IPS-15b (cell line): ENCODE results near the gene WDR49.

Experiments
- H3K27me3 ChIP-seq: one replicate; pipeline ENCODE4 v1.6.1; 2013; ENCODE audit warnings: low read length; ENCODE audit not compliant: control insufficient read depth, insufficient read depth
- H3K36me3 ChIP-seq: one replicate; pipeline ENCODE4 v1.6.1; 2013; ENCODE audit warnings: low read length; ENCODE audit not compliant: control insufficient read depth, insufficient read depth
- H3K4me1 ChIP-seq: one replicate; pipeline ENCODE4 v1.6.1; 2013; ENCODE audit warnings: mild to moderate bottlenecking, low read length; ENCODE audit not compliant: control insufficient read depth, insufficient read depth
- H3K4me3 ChIP-seq: one replicate; pipeline ENCODE4 v1.5.1; 2013; ENCODE audit warnings: low read depth, low read length
- H3K9ac ChIP-seq: one replicate; pipeline ENCODE4 v1.6.1; 2013; ENCODE audit warnings: low read depth, mild to moderate bottlenecking, low read length
- H3K9me3 ChIP-seq: one replicate; pipeline ENCODE4 v1.6.1; 2013; ENCODE audit warnings: mild to moderate bottlenecking, low read length; ENCODE audit not compliant: control insufficient read depth, insufficient read depth

WDR49 gene

DNA sequence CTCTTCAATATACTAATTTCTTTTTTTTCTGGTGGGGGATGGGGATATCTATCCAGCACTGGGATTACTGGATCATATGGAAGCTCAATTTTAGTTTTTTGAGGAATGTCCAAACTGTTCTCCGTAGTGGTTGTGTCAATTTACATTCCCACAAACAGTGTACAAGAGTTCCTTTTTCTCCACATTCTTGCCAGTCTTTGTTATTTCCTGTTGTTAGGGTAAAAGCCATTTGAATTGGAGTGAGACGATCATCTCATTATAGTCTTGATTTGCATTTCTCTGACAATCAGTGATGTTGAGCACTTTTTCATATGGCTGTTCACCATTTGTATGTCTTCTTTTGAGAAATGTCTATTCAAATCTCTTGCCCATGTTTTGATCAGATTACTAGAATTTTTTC lies 12.8 kb upstream of the WDR49 start:
- Histone ChIP-seq H3K4me3 (no peak overlapping the region), H3K9me3 (no peaks in the 10 kb centered on the region), H3K4me1 (no peaks in the 10 kb centered on the region), H3K27me3 (no peaks in the 10 kb centered on the region), H3K9ac (no peak overlapping the region), H3K36me3 (no peaks in the 10 kb centered on the region)

DNA sequence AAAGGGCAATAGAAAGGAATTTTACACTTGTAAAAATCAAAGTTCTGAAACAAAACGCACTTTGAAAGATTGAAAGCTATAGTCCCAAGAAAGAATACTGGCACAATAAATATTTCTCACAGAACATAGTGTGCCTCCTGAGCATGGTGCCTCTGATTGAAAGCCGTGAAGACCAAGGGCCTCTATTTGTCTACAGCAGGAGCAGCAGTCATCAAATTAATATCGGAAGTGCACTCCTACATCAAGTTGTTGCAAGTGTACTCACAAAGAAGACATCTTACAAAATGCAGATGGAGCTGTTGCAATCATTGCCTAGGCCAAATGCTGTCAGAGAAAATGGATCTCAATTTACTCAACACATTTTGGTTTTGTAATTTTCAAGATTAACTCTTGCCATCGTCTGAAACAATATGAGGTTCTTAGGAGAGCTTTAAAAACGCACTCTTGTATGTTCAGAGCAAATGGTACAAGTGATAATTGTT lies 9.2 kb upstream of the WDR49 start:
- Histone ChIP-seq H3K9ac (no peak overlapping the region), H3K36me3 (no peaks in the 10 kb centered on the region), H3K27me3 (no peaks in the 10 kb centered on the region), H3K4me3 (no peak overlapping the region), H3K9me3 (no peaks in the 10 kb centered on the region), H3K4me1 (peaks cover 1% of the 10 kb centered on the region)

DNA sequence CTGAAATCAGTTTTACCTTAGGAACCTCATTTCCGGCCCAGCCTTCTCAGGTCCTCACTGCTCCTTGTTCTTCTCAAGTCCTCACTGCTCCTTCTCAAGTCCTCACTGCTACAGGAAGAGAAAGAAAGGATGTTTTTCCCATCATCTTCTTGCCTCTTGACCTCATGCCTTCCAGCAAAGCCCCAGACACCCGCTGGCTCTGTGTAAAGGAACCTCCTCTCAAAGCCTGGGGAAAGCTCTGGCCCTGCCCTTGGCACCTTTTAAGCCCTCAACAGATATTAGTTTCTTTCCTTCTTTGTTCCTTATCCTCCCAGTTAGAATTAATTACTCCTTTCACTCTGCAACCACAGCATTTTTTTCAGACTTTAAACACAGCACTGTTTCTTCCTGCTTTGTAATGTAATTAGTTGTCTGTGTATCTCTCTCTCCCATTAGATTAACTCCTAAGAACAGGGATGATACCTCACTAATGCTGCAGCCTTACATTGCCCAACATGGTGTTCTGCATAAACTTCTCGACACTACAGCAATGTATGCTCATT lies 4.0 kb upstream of the WDR49 start:
- H3K9ac ChIP-seq, result no peak overlapping the region
- peaks cover 17% of the 10 kb centered on the region for H3K4me1 ChIP-seq
- H3K27me3 ChIP-seq, result no peaks in the 10 kb centered on the region
- no peak overlapping the region for H3K4me3 ChIP-seq
- no peaks in the 10 kb centered on the region for H3K9me3 ChIP-seq
- no peaks in the 10 kb centered on the region for H3K36me3 ChIP-seq

- Histone ChIP-seq H3K9ac (no peak overlapping the region), H3K27me3 (no peaks in the 10 kb centered on the region), H3K4me3 (no peak overlapping the region), H3K36me3 (no peaks in the 10 kb centered on the region), H3K4me1 (peaks cover 19% of the 10 kb centered on the region), H3K9me3 (no peaks in the 10 kb centered on the region)
These were observed 3.1 kb upstream of the WDR49 start for GRCh38 chr3:167656821-167657220.

DNA sequence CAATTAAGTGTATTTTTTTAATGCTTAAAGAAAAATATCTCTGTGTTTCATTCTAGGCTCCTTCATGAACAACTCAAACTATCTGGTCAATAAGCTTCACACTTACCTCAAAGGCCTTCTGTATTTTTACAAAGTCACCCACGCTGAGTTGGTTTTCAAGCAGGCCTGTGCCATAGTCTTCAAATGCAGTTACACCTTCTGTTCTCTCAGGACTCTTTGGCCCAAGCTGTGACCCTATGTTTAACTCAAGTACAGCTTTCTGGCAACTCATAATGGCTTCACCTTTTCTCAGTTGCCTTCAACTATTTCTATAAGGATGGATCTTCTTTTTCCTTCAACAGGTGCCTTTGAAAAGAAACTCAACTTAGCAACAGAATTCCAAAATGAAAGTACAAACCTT lies 587 bp downstream of the WDR49 start:
- H3K36me3 ChIP-seq, result no peaks in the 10 kb centered on the region
- H3K9me3 ChIP-seq, result no peaks in the 10 kb centered on the region
- peaks cover 19% of the 10 kb centered on the region for H3K4me1 ChIP-seq
- H3K27me3 ChIP-seq, result no peaks in the 10 kb centered on the region
- H3K4me3 ChIP-seq, result no peak overlapping the region
- no peak overlapping the region for H3K9ac ChIP-seq

- no peaks in the 10 kb centered on the region for H3K9me3 ChIP-seq
- H3K4me3 ChIP-seq, result no peak overlapping the region
- no peaks in the 10 kb centered on the region for H3K36me3 ChIP-seq
- H3K4me1 ChIP-seq, result peaks cover 11% of the 10 kb centered on the region
- no peak overlapping the region for H3K9ac ChIP-seq
- no peaks in the 10 kb centered on the region for H3K27me3 ChIP-seq
These were observed 1.9 kb downstream of the WDR49 start for GRCh38 chr3:167651826-167652225.

DNA sequence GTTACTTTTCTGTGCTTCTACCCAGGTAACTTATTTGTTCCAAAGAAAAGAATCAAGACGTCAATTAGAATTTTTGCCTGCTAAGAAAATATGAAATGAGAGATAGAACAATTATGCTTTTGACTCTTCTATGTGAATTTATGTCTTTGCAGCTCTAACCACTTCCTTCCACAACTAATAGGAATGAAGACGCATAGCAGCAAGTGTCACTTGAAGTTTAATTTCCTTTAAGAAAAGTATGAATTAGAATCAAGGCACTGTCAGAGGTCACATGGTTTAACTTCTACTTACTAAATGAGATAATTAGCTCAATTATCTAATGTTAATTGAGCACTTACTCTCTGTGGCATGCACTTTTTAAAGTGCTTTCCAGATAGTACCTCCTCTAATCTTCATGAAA lies 3.3 kb downstream of the WDR49 start:
- Histone ChIP-seq H3K4me3 (no peak overlapping the region), H3K9me3 (no peaks in the 10 kb centered on the region), H3K36me3 (no peaks in the 10 kb centered on the region), H3K4me1 (peaks cover 11% of the 10 kb centered on the region), H3K9ac (no peak overlapping the region), H3K27me3 (no peaks in the 10 kb centered on the region)

DNA sequence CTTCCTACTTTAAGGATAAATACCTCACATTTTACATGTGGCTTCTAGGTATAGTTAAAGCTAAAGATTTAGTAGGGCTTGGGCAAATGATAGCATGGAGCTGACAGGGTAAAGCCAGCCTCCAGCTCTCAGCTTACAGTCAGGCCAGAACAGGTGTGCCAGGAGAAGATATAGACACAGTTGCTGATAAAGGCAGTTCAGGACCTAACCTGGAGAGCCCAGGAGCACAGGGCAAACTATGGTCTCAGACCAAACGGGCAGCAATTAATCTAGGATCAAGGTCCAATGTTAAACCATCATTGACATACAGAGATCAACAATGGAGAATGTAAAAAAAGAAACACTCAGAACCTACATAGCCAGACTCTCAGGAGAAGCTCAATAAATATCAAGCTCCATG lies 4.0 kb downstream of the WDR49 start:
- no peaks in the 10 kb centered on the region for H3K27me3 ChIP-seq
- no peak overlapping the region for H3K4me3 ChIP-seq
- no peaks in the 10 kb centered on the region for H3K36me3 ChIP-seq
- peaks cover 11% of the 10 kb centered on the region for H3K4me1 ChIP-seq
- H3K9me3 ChIP-seq, result no peaks in the 10 kb centered on the region
- H3K9ac ChIP-seq, result no peak overlapping the region

- H3K27me3 ChIP-seq, result no peaks in the 10 kb centered on the region
These were observed 9.1 kb downstream of the WDR49 start for GRCh38 chr3:167644611-167645010.

DNA sequence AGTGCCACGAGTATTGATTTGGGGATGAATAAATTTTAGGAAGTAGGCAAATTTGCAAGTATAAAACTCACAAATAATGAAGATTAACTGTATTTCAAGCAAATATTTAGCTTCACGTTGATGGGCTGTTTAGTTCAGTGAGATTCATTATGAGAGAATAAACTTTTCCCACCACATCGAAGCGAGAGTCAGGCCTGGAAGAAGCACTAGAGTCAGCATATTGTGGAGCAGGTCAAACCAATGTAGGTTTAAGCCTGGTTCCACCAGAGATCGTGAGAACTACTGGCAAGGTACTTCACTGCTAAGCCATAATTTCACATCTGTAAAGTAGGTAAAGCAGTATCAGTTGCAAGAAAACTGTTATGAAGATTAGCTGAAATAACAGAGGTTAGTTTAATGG lies 22.3 kb downstream of the WDR49 start:
- Histone ChIP-seq H3K4me3 (no peak overlapping the region), H3K9me3 (no peaks in the 10 kb centered on the region), H3K9ac (no peak overlapping the region), H3K27me3 (no peaks in the 10 kb centered on the region), H3K36me3 (no peaks in the 10 kb centered on the region), H3K4me1 (no peaks in the 10 kb centered on the region)

More at GRCh38 chr3:167644611-167645010, 9.1 kb downstream of the WDR49 start:
- Histone ChIP-seq H3K9me3 (no peaks in the 10 kb centered on the region), H3K9ac (no peak overlapping the region), H3K4me1 (no peaks in the 10 kb centered on the region), H3K36me3 (no peaks in the 10 kb centered on the region), H3K4me3 (no peak overlapping the region)

DNA sequence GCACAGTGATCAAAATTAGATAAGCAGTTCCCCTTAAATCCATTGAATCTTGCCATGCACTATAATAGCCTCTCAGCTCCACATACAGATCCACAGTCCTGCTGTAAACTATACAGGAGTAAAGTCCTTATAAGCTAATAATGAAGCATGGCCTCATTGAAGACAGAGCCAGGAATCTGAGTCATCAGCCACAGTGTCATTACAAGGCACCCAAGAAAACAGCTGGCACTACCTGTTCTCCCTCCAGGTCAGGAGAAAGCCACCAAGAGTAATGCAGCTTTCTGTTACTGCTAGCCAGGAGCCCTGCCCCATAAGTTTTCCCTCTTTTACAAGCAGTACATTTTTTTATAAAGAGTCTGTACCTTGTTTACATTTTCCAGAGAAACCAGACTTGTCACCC lies 27.3 kb downstream of the WDR49 start:
- no peak overlapping the region for H3K9ac ChIP-seq
- H3K4me1 ChIP-seq, result no peaks in the 10 kb centered on the region
- no peaks in the 10 kb centered on the region for H3K9me3 ChIP-seq
- H3K36me3 ChIP-seq, result no peaks in the 10 kb centered on the region
- no peak overlapping the region for H3K4me3 ChIP-seq
- no peaks in the 10 kb centered on the region for H3K27me3 ChIP-seq

DNA sequence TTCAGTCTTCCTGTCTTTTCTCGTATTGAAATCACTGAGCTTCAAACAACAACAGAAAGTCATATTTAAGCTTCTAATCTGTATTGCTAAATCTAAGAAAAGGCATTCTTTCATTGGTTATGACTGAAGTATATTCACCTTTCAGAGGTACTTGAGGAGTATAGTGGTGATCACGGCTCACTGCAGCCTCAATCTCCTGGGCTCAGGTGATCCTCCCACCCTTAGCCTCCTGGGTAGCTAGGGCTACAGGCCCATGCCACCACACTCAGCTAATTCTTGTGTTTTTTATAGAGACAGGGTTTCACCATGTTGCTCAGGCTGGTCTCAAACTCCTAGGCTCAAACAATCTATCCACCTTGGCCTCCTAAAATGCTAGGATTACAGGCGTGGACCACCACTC lies 38.7 kb downstream of the WDR49 start:
- no peaks in the 10 kb centered on the region for H3K9me3 ChIP-seq
- H3K9ac ChIP-seq, result no peak overlapping the region
- no peaks in the 10 kb centered on the region for H3K36me3 ChIP-seq
- H3K4me1 ChIP-seq, result no peaks in the 10 kb centered on the region
- H3K27me3 ChIP-seq, result no peaks in the 10 kb centered on the region
- H3K4me3 ChIP-seq, result no peak overlapping the region
